Stimulated activated CD4-positive, alpha-beta T cell treated with anti-CD3 and anti-CD28 coated beads, Interleukin-15, amount 100 ng/mL, for 24 hours (primary cell): ENCODE measurements around the gene TMEM272.
A peak's percentile ranks its signal among the peaks of the same experiment; 100 is the strongest.

Source experiments
- DNase-seq: peaks from one replicate; pipeline ENCODE4 v3.0.0-alpha.2; 2020

Gene TMEM272

GRCh38 chr13:51804295-51805172 lies 40.4 kb downstream of the TMEM272 start:
- peak; percentile 62 for DNase-seq

GRCh38 chr13:51803422-51804294 lies 41.3 kb downstream of the TMEM272 start, which contains the start of gene DHRS12:
DHRS12 (minus strand) TSS chr13:51804163; CDS start chr13:51799659, 4,504 bp downstream.
- DNase-seq = peak; percentile 89

- no peak for DNase-seq
Observed at GRCh38 chr13:51802631-51803418, 42.2 kb downstream of the TMEM272 start.

- DNase-seq = no peak
Observed at GRCh38 chr13:51801631-51802099, 43.3 kb downstream of the TMEM272 start.

GRCh38 chr13:51800486-51800885 lies 44.5 kb downstream of the TMEM272 start:
- no peak for DNase-seq

GRCh38 chr13:51799261-51799660 lies 45.7 kb downstream of the TMEM272 start:
- DNase-seq = no peak

GRCh38 chr13:51797664-51798488 lies 47.1 kb downstream of the TMEM272 start:
- DNase-seq = peak; percentile 70

GRCh38 chr13:51796546-51796945 lies 48.4 kb downstream of the TMEM272 start:
- no peak for DNase-seq

- no peak for DNase-seq
Observed at GRCh38 chr13:51795419-51795818, 49.6 kb downstream of the TMEM272 start.

- DNase-seq = no peak
Observed at GRCh38 chr13:51794964-51795363, 50.0 kb downstream of the TMEM272 start.

GRCh38 chr13:51793570-51794271 lies 51.3 kb downstream of the TMEM272 start:
- peak; percentile 76 for DNase-seq

GRCh38 chr13:51786425-51787265 lies 58.3 kb downstream of the TMEM272 start:
- DNase-seq = no peak

- no peak for DNase-seq
Observed at GRCh38 chr13:51785712-51786424, 59.1 kb downstream of the TMEM272 start.

GRCh38 chr13:51784097-51784496 lies 60.9 kb downstream of the TMEM272 start:
- no peak for DNase-seq

GRCh38 chr13:51783428-51784094 lies 61.4 kb downstream of the TMEM272 start:
- no peak for DNase-seq

GRCh38 chr13:51782026-51782710 lies 62.8 kb downstream of the TMEM272 start:
- no peak for DNase-seq

- peak; percentile 34 for DNase-seq
Observed at GRCh38 chr13:51781246-51782022, 63.5 kb downstream of the TMEM272 start.
